Dermis microvascular lymphatic vessel endothelial cell (primary cell): Measurements from ENCODE around the gene DMRT1. TPM values are rescaled to one million over a fixed set of nuclear protein-coding genes. Genes with fewer than 3 reads are reported as not detected.
"Not testable (repeated sequence)": the region's sequence is repeated elsewhere in the genome, so short reads cannot be mapped to it uniquely, and the experiment has no call there.

Source experiments
- DNase-seq, 2 donors: peaks; one replicate each; pipeline versions ENCODE4 v3.0.0 to v3.0.0-alpha.2; 2010; ENCODE audit warnings: low read depth in 2 of 2
- total RNA-seq: library from RNA; depleted of rRNA; stranded (reverse); fragments of >200 nt; gene quantifications from 2 replicates; pipeline ENCODE4 v1.2.1, GENCODE V29; 2014

DMRT1 gene
- total RNA-seq, 1 donor from 2014 or later: under 0.01 TPM

GRCh38 chr9:995781-996180, 154.3 kb downstream of the DMRT1 start:
- no peak for DNase-seq

- DNase-seq: not testable (repeated sequence)
Measured at GRCh38 chr9:998299-999110, 157.0 kb downstream of the DMRT1 start.

- DNase-seq: no peak
Measured at GRCh38 chr9:1001838-1002237, 160.3 kb downstream of the DMRT1 start.

- no peak for DNase-seq
Measured at GRCh38 chr9:1002678-1003077, 161.2 kb downstream of the DMRT1 start.

GRCh38 chr9:1005043-1005667, 163.7 kb downstream of the DMRT1 start:
- peak; percentile 28 to 60 for DNase-seq

- no peak for DNase-seq
Measured at GRCh38 chr9:1007312-1007711, 165.8 kb downstream of the DMRT1 start.

GRCh38 chr9:1008216-1008615, 166.7 kb downstream of the DMRT1 start:
- no peak for DNase-seq

- DNase-seq: peak; percentile 39 to 71
Measured at GRCh38 chr9:1009101-1009707, 167.7 kb downstream of the DMRT1 start.

GRCh38 chr9:1013021-1013420, 171.5 kb downstream of the DMRT1 start:
- DNase-seq: no peak

GRCh38 chr9:1014225-1014624, 172.7 kb downstream of the DMRT1 start:
- no peak for DNase-seq

- DNase-seq: no peak
Measured at GRCh38 chr9:1014640-1015039, 173.1 kb downstream of the DMRT1 start.

GRCh38 chr9:1018121-1018520, 176.6 kb downstream of the DMRT1 start:
- DNase-seq: peak in 1 of 2 donors; percentile 15

Other genes starting within 250 kb of the DMRT1 start
- not detected in 2 replicates for gene DMRT3, start 135.0 kb downstream of the DMRT1 start, total RNA-seq
- not detected in 2 replicates for gene DMRT2, start 208.7 kb downstream of the DMRT1 start, total RNA-seq